H1 (cell line): ENCODE measurements around the gene ZMAT5. TPM values are rescaled to one million over a fixed set of nuclear protein-coding genes. Genes with fewer than 3 reads are reported as not detected.

Experiments used
- ATF3 ChIP-seq: IDR thresholded peaks from 2 replicates; pipeline ENCODE4 v1.6.1; 2011; ENCODE audit warnings: low read depth, mild to moderate bottlenecking, low read length; ENCODE audit not compliant: insufficient read depth
- CBX8 ChIP-seq: fragments of 300-800, 300-1000 bp; sonication (generic); IDR thresholded peaks from 2 replicates; pipeline ENCODE4 v1.7.1; 2016; ENCODE audit warnings: low read depth, low read length, borderline replicate concordance
- USF2 ChIP-seq: IDR thresholded peaks from 2 replicates; pipeline ENCODE4 v1.6.1; 2011; ENCODE audit warnings: low read length, improper control_type of control experiment
- polyA plus RNA-seq, 7 experiments: library from polyadenylated mRNA; depleted of rRNA in 3 of 7; stranded (reverse) in 5 of 7; unstranded in 2 of 7; fragments of >200 nt in 5 of 7; fragments of 200-250 nt in 2 of 7; gene quantifications; 1 replicate in 5 of 7; 2 replicates in 1 of 7; 4 replicates in 1 of 7; pipeline versions ENCODE4 v1.2.1 to v1.2.3, GENCODE V29; 2011 to 2013; ENCODE audit warnings: missing spikeins in 2 of 7, mixed read lengths in 2 of 7
- total RNA-seq: library from RNA; stranded (reverse); fragmentation: NEBNext Ultra II Directional; extraction: Animal tissue kit (Norgen Biotek cat#: 25700); gene quantifications from 2 replicates; pipeline ENCODE4 v1.2.1, GENCODE V29; 2021

The ZMAT5 gene
- total and polyA plus RNA-seq, 2 of the 8 experiments (the other 6 are each of a cell fraction or from before 2014, with no cell fraction given): 14.0 to 38.3 TPM

- TF ChIP-seq USF2 (no peak), CBX8 (no peak), ATF3 (no peak)
These were observed 604 bp upstream of the ZMAT5 start, which contains the start of gene UQCR10 (continued) for GRCh38 chr22:29767171-29768051.
